GM10847 (cell line): Measurements from ENCODE around the gene ALS2.

Experiments used
- POLR2A ChIP-seq: IDR thresholded peaks from 2 replicates; pipeline ENCODE4 v1.6.1; 2011; ENCODE audit not compliant: insufficient read length; ENCODE audit errors: extremely low read depth

Gene ALS2

GRCh38 chr2:201730651-201731285 is 50.0 kb downstream of the ALS2 start:
- no peak for TF ChIP-seq POLR2A

- no peak for TF ChIP-seq POLR2A
Measured at GRCh38 chr2:201715459-201715858, 65.3 kb downstream of the ALS2 start.

- no peak for TF ChIP-seq POLR2A
Measured at GRCh38 chr2:201712726-201713125, 68.0 kb downstream of the ALS2 start.

GRCh38 chr2:201709747-201710146 is 71.0 kb downstream of the ALS2 start:
- TF ChIP-seq POLR2A, result no peak

- TF ChIP-seq POLR2A, result no peak
Measured at GRCh38 chr2:201709049-201709448, 71.7 kb downstream of the ALS2 start.

GRCh38 chr2:201707753-201708152 is 73.0 kb downstream of the ALS2 start:
- TF ChIP-seq POLR2A, result no peak

GRCh38 chr2:201707142-201707541 is 73.6 kb downstream of the ALS2 start:
- no peak for TF ChIP-seq POLR2A

GRCh38 chr2:201704536-201704935 is 76.2 kb downstream of the ALS2 start:
- TF ChIP-seq POLR2A, result no peak

GRCh38 chr2:201701646-201702045 is 79.1 kb downstream of the ALS2 start:
- TF ChIP-seq POLR2A, result no peak

- TF ChIP-seq POLR2A, result no peak
Measured at GRCh38 chr2:201699416-201699815, 81.3 kb downstream of the ALS2 start.

GRCh38 chr2:201698588-201699226 is 82.0 kb downstream of the ALS2 start, which contains the start of gene MPP4:
Gene MPP4, minus strand, starts transcription at chr2:201698644. Its CDS starts 4,690 bp downstream, at chr2:201693954.
- no peak for TF ChIP-seq POLR2A

GRCh38 chr2:201697899-201698298 is 82.8 kb downstream of the ALS2 start:
- TF ChIP-seq POLR2A, result no peak

- TF ChIP-seq POLR2A, result no peak
Measured at GRCh38 chr2:201696151-201696659, 84.5 kb downstream of the ALS2 start.

- no peak for TF ChIP-seq POLR2A
Measured at GRCh38 chr2:201685156-201685555, 95.6 kb downstream of the ALS2 start.

GRCh38 chr2:201680743-201681142 is 100.0 kb downstream of the ALS2 start:
- TF ChIP-seq POLR2A, result no peak

GRCh38 chr2:201678401-201678800 is 102.3 kb downstream of the ALS2 start:
- no peak for TF ChIP-seq POLR2A

GRCh38 chr2:201675454-201675853 is 105.3 kb downstream of the ALS2 start:
- no peak for TF ChIP-seq POLR2A
